GM18909 (cell line): ENCODE measurements around the gene ZNF408.

ENCODE experiments used
- ATAC-seq: cut with Tn5 transposase; IDR thresholded peaks from one replicate; pipeline ENCODE4 v1.9.1; 2021; ENCODE audit warnings: mild to moderate bottlenecking; ENCODE audit not compliant: unreplicated experiment, poor library complexity

Gene ZNF408

DNA sequence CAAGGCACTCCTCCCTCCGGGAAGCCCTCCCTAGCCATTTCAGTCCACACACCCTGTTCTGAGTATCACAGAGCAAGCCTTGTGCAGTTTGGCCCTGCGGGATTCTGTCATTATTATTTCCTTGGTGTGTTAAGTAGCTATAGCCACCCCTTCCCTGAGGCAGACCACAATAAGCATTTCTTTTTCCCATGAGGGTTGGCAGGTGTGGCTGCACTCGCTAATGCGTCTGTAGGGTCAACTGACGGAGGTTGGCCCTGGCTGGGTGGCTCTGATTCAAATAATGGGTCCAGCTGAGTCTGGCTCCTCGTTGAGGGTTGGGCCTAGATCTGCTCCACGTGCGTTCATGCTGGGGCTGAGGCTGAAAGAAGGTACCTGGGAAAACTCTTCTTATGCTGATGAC is 23.3 kb downstream of the ZNF408 start:
- ATAC-seq: no peak

DNA sequence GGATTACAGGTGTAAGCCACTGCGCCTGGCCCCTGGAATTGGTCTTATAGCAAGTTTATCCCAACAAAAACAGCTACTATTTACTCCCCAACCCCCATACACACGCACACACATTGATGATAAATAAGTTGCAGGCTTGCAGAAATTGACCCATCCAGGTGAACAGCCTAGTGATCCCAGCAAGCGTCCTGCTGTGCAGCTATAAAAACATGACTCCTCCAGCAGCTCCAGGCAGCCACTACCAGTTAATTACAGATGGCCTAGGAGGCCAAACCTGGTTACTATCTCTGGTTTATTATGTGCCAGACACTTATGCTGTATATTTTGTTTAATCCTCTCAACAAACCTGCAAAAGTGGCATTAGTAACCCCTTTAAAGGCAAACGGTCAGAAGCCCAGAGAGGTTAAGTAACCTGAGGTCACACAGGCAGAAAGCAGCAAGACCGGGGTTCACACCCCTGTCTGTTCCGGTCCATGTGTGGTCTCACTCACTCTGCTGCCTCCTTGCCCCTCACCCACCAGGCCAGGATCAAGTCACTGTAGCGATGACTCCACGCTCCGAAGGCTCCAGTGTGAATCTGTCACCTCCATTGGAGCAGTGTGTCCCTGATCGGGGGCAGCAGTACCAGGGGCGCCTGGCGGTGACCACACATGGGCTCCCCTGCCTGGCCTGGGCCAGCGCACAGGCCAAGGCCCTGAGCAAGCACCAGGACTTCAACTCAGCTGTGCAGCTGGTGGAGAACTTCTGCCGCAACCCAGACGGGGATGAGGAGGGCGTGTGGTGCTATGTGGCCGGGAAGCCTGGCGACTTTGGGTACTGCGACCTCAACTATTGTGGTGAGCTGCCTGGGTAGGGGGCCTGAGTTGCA is 24.7 kb downstream of the ZNF408 start:
- no peak for ATAC-seq

DNA sequence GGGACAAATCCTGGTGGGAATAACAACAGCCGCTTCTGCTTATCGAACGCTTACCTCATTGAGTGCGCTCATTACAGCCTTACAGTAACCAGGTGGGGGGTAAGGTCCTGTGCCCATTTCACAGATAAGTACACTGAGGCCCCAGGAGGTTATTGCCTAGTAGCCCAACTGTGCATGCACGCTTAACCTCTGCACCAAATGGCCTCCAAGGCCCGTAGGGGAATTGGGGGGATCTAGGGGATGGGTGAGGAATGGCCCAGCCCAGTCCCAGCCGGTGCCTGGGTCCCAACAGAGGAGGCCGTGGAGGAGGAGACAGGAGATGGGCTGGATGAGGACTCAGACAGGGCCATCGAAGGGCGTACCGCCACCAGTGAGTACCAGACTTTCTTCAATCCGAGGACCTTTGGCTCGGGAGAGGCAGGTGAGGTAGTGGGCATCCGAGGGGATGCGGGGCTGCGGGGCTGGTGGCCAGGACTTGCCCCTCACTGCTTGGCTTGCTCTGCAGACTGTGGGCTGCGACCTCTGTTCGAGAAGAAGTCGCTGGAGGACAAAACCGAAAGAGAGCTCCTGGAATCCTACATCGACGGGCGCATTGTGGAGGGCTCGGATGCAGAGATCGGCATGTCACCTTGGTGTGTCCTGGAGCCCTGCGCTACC is 25.5 kb downstream of the ZNF408 start:
- ATAC-seq: no peak

DNA sequence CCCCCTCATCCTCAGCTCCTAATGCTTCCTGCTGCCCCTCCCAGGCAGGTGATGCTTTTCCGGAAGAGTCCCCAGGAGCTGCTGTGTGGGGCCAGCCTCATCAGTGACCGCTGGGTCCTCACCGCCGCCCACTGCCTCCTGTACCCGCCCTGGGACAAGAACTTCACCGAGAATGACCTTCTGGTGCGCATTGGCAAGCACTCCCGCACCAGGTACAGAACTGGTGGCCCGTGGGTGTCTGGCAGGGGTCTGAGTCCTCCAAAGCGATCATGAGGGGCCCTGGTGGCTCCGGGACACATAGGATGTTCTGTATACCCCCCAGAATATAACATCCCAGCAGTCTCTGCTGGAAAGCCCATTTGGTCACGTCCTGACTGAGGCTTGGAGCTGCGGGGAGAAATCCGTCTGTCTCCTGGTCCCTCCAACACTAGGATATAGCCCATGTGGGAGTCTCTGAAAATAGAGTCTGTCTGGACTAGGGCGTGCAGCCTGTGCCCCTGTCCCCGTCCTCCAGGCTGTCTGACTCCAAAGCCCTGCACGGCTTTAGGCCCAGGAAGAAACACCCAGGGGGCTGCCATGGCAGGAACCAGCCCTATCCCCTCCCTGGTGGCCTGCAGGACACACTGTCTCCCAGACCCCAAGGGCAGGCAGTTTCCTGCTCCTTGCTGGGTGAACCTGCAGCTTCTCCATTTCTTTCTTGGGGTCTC is 27.3 kb downstream of the ZNF408 start:
- no peak for ATAC-seq

DNA sequence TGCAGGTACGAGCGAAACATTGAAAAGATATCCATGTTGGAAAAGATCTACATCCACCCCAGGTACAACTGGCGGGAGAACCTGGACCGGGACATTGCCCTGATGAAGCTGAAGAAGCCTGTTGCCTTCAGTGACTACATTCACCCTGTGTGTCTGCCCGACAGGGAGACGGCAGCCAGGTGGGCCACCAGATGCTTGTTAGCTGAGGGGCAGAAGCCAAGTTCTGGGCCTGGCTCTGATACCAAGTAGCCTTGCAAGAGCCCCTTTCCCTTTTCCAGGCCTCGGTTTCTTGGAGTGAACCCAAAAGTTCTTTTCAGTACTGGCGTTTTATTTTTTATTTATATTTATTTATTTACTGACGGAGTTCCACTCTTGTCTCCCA is 27.8 kb downstream of the ZNF408 start:
- no peak for ATAC-seq

DNA sequence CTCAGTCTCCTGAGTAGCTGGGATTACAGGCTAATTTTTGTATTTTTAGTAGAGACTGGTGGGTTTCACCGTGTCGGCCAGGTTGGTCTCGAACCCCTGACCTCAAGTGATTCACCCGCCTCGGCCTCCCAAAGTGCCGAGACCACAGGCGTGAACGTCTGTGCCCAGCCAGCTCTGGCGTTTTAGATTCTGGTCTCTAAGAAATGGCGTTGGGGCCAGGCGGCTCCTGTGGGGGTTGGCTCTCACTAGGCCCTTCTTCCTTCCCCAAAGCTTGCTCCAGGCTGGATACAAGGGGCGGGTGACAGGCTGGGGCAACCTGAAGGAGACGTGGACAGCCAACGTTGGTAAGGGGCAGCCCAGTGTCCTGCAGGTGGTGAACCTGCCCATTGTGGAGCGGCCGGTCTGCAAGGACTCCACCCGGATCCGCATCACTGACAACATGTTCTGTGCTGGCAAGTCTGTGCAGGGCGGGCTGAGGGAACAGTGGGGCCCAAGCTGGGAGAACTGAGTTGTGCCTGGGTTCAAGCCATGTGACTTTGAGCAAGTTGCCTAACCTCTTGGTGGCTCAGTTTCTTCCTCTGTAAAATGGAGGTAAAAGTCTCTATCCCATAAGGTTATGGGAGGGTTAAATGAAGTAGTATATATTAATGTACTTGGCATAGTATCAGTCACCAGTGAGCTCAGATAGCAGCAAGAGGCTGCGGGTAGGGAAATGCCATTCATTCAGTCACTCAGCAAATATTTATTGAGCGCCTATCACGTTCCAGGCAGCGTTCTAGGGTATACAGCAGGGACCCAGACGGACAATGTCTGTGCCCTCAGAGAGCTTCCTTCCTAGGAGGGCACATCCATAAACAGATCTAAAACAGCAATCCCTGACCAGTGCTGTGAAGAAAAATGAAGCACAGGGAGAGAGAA is 28.5 kb downstream of the ZNF408 start:
- no peak for ATAC-seq

DNA sequence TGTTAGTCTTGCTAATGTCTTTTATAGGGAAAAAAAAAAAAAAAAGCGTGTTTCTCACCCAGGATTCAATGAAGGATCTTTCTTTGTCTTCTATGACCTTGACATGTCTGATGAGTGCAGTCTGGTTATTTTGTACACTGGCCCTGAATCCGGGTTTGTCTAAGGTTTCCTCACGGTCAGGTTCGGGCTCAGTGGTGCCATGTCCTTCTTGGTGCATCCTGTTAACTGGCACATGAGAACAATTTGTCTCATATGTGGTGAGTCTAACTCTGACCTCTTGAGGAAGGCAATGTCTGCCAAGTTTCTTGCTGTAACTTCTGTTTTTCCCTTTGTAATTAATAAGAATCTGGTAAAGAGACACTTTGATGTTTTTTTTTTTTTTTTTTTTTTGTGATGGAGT is 30.7 kb downstream of the ZNF408 start:
- no peak for ATAC-seq

DNA sequence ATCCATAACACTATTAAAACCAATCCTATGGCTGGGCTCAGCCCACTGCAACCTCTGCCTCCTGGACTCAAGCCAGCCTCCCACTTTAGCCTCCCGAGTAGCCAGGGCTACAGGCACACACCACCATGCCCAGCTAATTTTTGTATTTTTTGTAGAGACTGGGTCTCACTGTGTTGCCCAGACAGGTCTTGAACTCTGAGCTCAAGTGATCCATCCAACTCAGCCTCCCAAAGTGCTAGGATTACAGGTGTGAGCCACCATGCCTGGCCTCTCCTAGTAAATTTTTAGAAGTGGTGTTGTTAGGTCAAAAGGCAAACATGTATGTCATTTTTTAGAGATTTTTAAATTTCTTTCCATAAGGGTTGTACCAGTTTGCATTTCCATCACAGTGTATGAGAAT is 32.4 kb downstream of the ZNF408 start:
- ATAC-seq: no peak

DNA sequence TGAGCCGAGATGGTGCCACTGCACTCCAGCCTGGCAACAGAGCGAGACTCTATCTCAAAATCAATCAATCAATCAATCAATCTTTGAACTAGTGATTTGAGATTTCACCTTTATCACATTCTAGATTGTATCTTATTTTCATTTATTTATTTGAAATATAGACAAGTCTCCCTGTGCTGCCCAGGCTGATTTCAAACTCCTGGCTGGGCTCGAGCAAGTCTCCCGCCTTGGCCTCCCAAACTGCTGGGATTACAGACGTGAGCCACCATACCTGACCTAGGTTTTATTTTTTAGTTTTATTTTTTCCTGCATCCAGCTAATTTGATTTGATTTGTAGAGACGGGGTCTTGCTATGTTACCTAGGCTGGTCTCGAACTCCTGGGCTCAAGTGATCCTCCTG is 35.3 kb downstream of the ZNF408 start:
- ATAC-seq: no peak

DNA sequence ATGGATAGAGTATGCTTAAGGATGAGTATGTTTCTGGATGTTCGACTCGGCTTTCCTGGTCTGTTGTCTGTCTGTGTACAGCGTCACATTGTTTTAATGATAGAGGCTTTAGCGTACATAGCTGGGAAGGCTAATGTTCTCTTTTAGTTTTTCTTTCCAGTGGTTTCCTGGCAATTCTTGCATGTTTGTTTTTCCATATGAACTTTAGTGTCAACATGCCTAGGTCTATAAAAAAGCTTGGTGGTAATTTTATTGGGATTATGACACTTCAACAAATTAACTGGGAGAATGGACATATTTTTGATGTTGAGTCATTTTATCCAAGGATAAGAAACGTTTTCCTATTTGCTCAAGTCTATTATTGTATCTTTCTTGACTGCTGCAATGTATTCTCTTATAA is 35.8 kb downstream of the ZNF408 start:
- no peak for ATAC-seq

DNA sequence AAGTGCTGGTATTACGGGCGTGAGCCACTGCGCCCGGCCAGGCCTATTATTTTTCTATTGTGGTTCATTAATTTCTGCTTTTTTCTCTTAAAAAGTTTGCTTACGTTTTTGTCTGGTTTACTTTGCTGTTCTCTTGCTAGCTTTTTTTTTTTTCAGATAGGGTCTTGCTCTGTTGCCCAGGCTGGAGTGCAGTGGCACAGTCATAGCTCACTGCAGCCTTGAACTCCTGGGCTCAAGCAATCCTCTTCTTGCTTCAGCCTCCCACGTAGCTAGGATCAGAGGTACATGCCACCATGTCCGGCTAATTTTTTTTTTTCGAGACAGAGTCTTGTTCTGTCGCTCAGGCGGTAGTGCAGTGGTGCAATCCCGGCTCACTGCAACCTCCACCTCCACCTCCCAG is 36.9 kb downstream of the ZNF408 start:
- no peak for ATAC-seq

DNA sequence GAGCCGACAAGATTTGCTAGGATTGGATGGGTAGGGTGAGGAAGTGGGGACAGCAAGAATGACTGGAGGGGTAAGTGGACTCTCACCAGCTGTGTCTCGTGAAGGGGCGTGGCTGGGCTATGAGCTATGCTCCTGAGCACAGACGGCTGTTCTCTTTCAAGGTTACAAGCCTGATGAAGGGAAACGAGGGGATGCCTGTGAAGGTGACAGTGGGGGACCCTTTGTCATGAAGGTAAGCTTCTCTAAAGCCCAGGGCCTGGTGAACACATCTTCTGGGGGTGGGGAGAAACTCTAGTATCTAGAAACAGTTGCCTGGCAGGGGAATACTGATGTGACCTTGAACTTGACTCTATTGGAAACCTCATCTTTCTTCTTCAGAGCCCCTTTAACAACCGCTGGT is 38.1 kb downstream of the ZNF408 start:
- no peak for ATAC-seq

DNA sequence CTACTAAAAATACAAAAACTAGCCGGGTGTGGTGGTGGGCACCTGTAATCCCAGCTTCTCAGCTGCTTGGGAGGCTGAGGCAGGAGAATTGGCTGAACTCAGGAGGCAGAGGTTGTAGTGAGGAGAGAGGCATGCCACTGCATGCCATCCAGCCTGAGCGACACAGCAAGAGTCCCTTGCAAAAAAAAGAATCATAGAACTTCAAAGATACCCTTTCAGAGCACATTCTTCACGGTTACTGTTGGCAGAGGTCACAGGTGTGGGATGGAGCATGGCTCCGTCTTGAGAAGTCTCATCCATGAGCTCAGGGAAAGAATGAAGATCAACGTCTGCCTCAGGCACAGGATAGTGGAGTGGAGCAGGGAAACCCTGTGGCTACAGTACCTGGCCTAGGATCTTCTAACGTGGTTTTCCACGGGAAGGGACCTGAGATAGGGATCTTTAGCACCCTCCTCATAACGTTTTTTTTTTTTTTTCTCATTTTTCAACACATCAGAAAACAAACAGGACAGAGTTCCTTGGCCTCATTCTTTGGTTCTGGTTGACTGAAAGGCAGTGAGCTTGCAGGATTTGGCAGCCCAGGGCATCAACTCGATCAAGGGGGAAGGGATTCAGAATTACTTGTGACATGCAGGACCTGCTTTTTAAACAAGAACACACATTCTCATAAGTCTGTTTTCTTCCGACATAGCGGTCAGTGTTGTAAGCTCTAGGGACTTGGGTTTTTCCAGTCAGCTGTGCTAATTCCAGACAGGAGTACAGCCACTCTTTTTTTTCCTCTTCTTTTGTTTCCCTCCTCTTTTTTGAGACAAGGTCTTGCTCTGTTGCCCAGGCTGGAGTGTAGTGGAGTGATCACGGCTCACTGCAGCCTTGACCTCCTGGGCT is 41.0 kb downstream of the ZNF408 start:
- ATAC-seq: no peak

DNA sequence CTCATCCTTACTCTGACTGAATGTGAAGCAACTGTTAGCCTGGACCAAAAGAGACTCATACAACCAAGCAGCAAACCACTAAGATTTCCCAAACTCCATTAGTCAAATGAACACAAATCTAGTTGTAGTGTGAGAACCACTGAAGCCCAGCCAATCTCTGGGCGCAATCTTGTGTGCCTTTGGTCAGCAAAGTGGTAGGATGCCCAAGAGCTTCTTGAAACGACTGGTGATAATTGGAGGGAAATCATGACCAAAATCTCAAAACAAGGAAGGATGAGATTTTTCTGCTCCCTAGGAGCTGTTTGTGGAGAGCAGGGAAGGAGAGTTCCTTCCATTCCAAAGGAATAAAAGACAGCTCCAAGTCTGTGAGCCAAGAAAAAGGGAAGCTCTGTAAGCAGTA is 42.2 kb downstream of the ZNF408 start:
- ATAC-seq: no peak

DNA sequence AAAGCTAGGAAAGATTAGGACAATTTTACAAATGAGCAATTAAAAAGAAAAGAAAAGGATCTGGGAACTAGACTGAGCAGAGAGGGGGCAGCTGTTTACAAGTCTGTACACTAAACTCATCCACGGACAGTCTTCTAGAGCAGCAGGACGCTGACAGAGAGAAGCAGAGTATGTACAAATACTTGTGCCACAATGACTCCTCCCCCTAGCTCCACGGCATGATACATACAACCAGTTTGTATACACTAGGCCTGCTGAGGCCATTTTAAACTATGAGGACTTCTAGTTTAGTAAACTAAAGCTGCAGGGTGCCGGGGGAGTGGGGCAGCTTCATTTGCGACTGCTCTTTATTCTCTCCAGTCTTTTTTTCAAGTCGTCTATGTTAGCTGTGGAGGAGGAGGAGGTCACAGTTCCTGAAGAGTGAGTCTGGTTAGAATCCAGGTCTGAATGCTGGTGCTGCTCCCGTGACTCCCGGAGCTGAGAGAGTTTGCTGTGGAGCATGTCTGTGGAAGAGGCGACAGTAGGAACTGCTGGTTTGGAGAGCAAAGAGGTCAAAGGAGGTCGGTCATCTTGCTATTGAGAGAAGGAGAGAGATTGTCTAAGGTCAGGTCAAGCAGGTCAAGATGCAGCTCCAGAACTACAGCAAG is 43.0 kb downstream of the ZNF408 start:
- no peak for ATAC-seq

DNA sequence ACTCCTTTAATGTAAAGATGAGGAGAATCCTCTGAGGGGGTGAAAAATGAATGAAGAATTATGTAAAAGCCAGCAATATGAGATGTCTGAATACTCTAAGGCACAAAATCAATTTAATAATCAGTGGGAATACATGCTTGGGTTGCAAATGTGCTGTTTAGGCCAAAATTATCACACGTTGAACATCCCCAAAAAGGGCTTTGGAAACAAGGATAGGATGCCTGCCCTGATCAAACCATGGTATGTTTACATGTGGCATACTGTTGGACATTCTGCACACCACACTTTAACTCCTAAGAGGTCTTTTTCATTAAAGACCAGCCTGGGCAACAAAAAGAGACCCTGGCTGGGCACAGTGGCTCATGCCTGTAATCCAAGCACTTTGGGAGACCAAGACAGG is 44.5 kb downstream of the ZNF408 start:
- ATAC-seq: no peak

DNA sequence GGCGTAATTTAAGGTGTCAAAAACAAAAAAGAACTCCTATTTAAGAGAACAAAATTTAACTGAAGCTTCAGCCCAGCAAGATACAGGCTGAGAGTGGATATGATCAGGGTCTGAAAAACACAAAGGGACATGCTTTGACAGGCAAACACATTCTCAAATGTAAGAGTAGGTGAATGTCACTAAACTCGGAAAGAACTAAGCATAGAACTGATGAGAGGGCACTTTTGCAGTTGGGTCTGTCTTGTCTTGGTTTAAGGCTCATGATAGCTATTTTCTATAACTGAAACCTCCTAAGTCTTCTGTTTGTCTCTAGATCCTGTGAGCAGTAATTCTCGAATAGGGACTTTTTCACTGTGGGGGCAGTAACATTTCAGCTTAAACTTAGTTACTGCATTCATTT is 45.2 kb downstream of the ZNF408 start:
- no peak for ATAC-seq

DNA sequence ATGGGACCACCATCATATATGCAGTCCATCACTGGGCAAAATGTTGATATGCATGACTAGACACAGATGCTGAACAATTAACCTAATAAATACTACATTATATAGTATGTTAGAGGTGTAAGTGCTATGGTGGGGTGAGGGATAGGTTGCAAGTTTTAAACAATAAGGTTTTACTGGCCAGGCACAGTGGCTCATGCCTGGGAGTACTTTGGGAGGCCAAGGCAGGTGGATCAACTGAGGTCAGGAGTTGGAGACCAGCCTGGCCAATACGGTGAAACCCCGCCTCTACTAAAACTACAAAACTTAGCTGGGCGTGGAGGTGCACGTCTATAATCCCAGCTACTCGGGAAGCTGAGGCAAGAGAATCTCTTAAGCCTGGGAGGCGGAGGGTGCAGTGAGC is 46.3 kb downstream of the ZNF408 start:
- ATAC-seq: no peak
